NAMALWA (cell line): Measurements from ENCODE around the gene TRIM17.

Experiments
- DNase-seq: peaks from one replicate; pipeline ENCODE4 v3.0.0-alpha.2; 2015; ENCODE audit warnings: low spot score

Gene TRIM17

GRCh38 chr1:228378090-228378872 lies 38.4 kb downstream of the TRIM17 start:
- peak; percentile 28 for DNase-seq

GRCh38 chr1:228377664-228378089 lies 39.0 kb downstream of the TRIM17 start:
- no peak for DNase-seq

- no peak for DNase-seq
Measured at GRCh38 chr1:228376651-228377631, 39.7 kb downstream of the TRIM17 start.

DNA sequence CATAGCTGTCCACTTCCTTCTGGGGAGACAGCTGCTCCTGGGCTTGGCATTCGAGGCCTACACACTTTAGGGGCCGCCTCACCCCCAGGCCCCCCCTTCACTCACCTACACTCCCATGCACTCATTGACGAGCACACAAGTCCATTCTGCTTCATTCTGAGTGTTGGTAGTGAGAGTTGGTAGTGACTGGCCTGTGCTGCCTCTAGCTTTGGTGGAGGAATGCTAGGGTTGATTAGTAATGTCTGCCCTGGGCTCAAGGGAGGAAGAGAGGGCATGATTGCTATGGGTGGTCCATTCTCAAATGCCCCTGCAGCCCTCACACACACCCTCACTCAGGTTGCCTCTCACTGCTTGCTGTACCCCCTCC lies 40.4 kb downstream of the TRIM17 start:
- peak; percentile 33 for DNase-seq

DNA sequence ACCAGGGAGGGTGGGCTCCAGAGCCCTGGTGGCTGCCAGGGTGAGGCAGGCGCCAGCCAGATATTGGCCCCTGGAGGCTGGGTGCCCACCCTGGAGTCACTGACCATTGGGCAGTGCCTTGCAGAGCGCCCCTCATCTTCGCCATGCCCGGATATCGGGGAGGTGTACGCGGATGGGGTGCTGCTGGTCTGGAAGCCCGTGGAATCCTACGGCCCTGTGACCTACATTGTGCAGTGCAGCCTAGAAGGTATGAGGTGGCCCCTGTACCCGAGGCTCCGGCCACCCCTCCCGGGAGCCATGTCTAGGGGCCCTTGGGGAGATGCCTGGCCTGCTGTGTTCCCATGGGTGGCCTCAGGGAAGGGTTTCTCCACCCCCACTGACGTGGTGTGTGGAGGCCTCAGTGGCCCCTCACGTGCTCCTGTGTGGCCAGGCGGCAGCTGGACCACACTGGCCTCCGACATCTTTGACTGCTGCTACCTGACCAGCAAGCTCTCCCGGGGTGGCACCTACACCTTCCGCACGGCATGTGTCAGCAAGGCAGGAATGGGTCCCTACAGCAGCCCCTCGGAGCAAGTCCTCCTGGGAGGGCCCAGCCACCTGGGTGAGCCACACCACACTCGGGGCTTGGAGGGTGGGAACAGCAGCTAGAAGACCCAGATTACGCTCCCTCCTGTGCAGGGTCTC lies 40.9 kb downstream of the TRIM17 start:
- DNase-seq, result no peak

- no peak for DNase-seq
Measured at GRCh38 chr1:228374711-228375577, 41.7 kb downstream of the TRIM17 start.

- no peak for DNase-seq
Measured at GRCh38 chr1:228373681-228374571, 42.7 kb downstream of the TRIM17 start.

DNA sequence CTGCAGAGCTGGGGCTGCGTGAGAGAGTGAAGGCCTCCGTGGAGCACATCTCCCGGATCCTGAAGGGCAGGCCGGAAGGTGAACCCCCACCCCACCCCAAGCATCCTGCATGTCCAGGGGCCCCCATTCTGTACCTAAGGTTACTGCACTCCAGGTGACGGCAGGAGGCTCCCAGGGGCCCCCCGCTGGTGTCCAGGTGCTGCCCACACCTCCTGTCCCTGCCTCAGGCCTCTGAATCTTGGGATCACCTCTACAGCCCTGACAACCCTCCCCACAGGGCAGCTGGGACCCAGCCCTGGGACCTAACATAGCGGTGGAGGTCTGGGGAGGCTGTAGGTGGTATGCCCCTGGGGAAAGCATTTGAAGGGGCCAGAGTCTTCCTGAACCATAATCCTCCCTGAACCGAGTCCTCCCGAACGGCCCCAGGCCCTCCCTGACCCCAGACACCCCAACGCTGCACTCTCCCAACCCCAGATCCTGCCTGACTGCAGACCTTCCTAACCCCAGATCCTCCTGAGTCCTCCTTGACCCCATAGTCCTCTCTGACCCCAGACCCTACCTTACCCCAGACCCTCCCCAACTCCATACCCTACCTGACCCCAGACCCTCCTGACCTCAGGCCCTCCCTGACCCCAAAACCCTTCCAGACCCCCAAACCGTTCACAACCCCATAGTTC lies 43.5 kb downstream of the TRIM17 start:
- DNase-seq, result no peak

DNA sequence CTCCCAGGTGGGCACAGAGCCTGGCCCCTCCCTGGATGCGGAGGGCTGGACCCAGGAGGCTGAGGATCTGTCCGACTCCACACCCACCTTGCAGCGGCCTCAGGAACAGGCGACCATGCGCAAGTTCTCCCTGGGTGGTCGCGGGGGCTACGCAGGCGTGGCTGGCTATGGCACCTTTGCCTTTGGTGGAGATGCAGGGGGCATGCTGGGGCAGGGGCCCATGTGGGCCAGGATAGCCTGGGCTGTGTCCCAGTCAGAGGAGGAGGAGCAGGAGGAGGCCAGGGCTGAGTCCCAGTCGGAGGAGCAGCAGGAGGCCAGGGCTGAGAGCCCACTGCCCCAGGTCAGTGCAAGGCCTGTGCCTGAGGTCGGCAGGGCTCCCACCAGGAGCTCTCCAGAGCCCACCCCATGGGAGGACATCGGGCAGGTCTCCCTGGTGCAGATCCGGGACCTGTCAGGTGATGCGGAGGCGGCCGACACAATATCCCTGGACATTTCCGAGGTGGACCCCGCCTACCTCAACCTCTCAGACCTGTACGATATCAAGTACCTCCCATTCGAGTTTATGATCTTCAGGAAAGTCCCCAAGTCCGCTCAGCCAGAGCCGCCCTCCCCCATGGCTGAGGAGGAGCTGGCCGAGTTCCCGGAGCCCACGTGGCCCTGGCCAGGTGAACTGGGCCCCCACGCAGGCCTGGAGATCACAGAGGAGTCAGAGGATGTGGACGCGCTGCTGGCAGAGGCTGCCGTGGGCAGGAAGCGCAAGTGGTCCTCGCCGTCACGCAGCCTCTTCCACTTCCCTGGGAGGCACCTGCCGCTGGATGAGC lies 44.3 kb downstream of the TRIM17 start:
- no peak for DNase-seq

GRCh38 chr1:228371741-228372182 lies 44.9 kb downstream of the TRIM17 start:
- DNase-seq, result no peak

DNA sequence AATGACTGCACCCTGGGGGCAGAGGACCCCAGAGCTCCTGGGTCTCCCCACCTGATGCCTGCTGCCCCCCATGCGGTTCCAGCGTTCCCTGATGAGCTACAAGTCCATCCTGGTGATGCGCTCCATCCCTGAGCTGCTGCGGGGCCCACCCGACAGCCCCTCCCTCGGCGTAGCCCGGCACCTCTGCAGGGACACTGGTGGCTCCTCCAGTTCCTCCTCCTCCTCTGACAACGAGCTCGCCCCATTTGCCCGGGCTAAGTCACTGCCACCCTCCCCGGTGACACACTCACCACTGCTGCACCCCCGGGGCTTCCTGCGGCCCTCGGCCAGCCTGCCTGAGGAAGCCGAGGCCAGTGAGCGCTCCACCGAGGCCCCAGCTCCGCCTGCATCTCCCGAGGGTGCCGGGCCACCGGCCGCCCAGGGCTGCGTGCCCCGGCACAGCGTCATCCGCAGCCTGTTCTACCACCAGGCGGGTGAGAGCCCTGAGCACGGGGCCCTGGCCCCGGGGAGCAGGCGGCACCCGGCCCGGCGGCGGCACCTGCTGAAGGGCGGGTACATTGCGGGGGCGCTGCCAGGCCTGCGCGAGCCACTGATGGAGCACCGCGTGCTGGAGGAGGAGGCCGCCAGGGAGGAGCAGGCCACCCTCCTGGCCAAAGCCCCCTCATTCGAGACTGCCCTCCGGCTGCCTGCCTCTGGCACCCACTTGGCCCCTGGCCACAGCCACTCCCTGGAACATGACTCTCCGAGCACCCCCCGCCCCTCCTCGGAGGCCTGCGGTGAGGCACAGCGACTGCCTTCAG lies 45.5 kb downstream of the TRIM17 start:
- no peak for DNase-seq

- no peak for DNase-seq
Measured at GRCh38 chr1:228370439-228370940, 46.2 kb downstream of the TRIM17 start.

DNA sequence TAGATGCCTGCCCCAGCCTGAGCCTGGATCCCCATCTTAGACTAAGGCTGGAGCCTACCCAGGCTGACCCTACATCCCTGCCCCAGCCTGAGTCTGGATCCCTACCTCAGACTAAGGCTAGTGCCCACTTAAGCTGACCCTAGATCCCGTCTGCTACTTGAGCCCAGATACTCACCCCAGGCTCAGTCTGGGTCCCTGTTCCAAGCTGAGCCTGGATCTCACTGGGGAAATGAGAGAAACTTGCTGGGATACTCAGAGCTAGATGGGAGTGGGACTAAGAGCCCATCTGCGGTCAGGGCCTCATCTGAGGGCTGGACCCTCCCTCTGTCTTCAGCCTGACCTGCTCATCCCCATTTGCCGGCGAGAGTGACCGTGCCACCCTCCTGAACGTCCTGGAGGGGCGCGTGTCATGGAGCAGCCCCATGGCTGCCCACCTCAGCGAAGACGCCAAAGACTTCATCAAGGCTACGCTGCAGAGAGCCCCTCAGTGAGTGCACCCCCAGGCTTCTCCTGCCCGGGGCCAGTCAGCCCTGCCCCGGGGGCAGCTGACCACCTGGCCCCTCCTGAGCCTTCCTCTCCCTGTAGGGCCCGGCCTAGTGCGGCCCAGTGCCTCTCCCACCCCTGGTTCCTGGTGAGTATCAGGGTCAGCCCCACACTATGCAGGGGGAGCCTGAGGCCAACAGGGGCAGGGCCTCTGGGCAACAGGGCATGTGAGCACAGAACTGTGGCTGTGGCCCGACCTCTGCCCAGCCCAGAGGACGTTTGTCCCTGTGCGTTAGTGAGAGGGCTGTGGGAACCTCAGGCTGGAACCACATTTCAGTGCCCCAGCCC lies 46.8 kb downstream of the TRIM17 start:
- DNase-seq, result no peak

GRCh38 chr1:228368801-228369607 lies 47.7 kb downstream of the TRIM17 start:
- no peak for DNase-seq

- peak; percentile 34 for DNase-seq
Measured at GRCh38 chr1:228367798-228368791, 48.6 kb downstream of the TRIM17 start.
